CD14-positive monocyte (primary cell): ENCODE data around the gene GPR55. TPM values are rescaled to one million over a fixed set of nuclear protein-coding genes. Genes with fewer than 3 reads are reported as not detected.

Experiments
- DNase-seq, 3 donors: peaks; one replicate each; pipeline ENCODE4 v3.0.0-alpha.2; 2011 to 2022
- H2AFZ ChIP-seq: 2 replicates; pipeline ENCODE4 v1.6.0; 2012; ENCODE audit warnings: mild to moderate bottlenecking, low read depth, low read length, inconsistent platforms; ENCODE audit not compliant: insufficient read depth, poor library complexity, severe bottlenecking
- H3K27ac ChIP-seq, 2 donors: 1 replicate in 1 of 2; 2 replicates in 1 of 2; pipeline ENCODE4 v1.5.1; 2012 to 2013; ENCODE audit warnings: low read length in 2 of 2, control low read depth in 1 of 2, inconsistent platforms in 1 of 2, low read depth in 1 of 2, mild to moderate bottlenecking in 1 of 2
- H3K27me3 ChIP-seq, 2 donors: one replicate each; pipeline versions ENCODE4 v1.6.0 to v1.6.1; 2011 to 2013; ENCODE audit warnings: low read length in 2 of 2; ENCODE audit not compliant: control insufficient read depth in 2 of 2, insufficient read depth in 2 of 2
- H3K36me3 ChIP-seq, 2 donors: replicated peaks in 1 of 2; 1 replicate in 1 of 2; 2 replicates in 1 of 2; pipeline versions ENCODE4 v1.5.1 to v1.6.1; 2012 to 2013; ENCODE audit warnings: low read length in 2 of 2, control low read depth in 1 of 2, inconsistent platforms in 1 of 2, mild to moderate bottlenecking in 1 of 2; ENCODE audit not compliant: insufficient read depth in 2 of 2, control insufficient read depth in 1 of 2
- H3K4me1 ChIP-seq, 2 donors: 1 replicate in 1 of 2; 2 replicates in 1 of 2; pipeline versions ENCODE4 v1.5.1 to v1.6.1; 2012 to 2013; ENCODE audit warnings: low read length in 2 of 2, control low read depth in 1 of 2, inconsistent platforms in 1 of 2, mild to moderate bottlenecking in 1 of 2, moderate library complexity in 1 of 2; ENCODE audit not compliant: insufficient read depth in 2 of 2, control insufficient read depth in 1 of 2
- H3K4me2 ChIP-seq: replicated peaks from 2 replicates; pipeline ENCODE3; 2012; ENCODE audit warnings: low read length, moderate library complexity, mild to moderate bottlenecking; ENCODE audit not compliant: poor library complexity, severe bottlenecking; ENCODE audit errors: extremely low read depth
- H3K4me3 ChIP-seq, 3 experiments: fragments of 200-600 bp in 1 of 3; sonication (generic) in 1 of 3; replicated peaks in 1 of 3; 1 replicate in 2 of 3; 2 replicates in 1 of 3; pipeline ENCODE4 v1.5.1; 2011 to 2013; ENCODE audit warnings: low read length in 3 of 3, mild to moderate bottlenecking in 3 of 3, control low read depth in 2 of 3, low read depth in 2 of 3, inconsistent platforms in 1 of 3, moderate library complexity in 1 of 3
- H3K79me2 ChIP-seq: 2 replicates; pipeline ENCODE4 v1.6.0; 2012; ENCODE audit warnings: mild to moderate bottlenecking, control low read depth, inconsistent platforms, low read length, moderate library complexity; ENCODE audit not compliant: insufficient read depth
- H3K9ac ChIP-seq: 2 replicates; pipeline ENCODE4 v1.6.0; 2017; ENCODE audit warnings: low read length, mild to moderate bottlenecking; ENCODE audit not compliant: insufficient read depth, poor library complexity, severe bottlenecking
- H3K9me3 ChIP-seq, 2 donors: replicated peaks in 1 of 2; 1 replicate in 1 of 2; 2 replicates in 1 of 2; pipeline versions ENCODE4 v1.5.1 to v1.6.1; 2012 to 2013; ENCODE audit warnings: low read length in 2 of 2, control low read depth in 1 of 2; ENCODE audit not compliant: control insufficient read depth in 1 of 2, insufficient read depth in 1 of 2
- H4K20me1 ChIP-seq: 2 replicates; pipeline ENCODE4 v1.6.0; 2012; ENCODE audit warnings: mild to moderate bottlenecking, low read length, control low read depth, moderate library complexity; ENCODE audit not compliant: insufficient read depth
- H3K27ac Mint-ChIP-seq, 7 donors: one replicate each; pipeline ENCODE4 v1.8.0; 2020; ENCODE audit warnings: mild to moderate bottlenecking in 7 of 7, mixed read lengths in 7 of 7, moderate library complexity in 6 of 7, inconsistent platforms in 2 of 7
- H3K27me3 Mint-ChIP-seq, 3 donors: one replicate each; pipeline ENCODE4 v1.8.0; 2021 to 2022; ENCODE audit warnings: low read depth in 3 of 3, mild to moderate bottlenecking in 3 of 3, mixed read lengths in 3 of 3, moderate library complexity in 3 of 3, inconsistent platforms in 1 of 3
- H3K36me3 Mint-ChIP-seq, 2 donors: one replicate each; pipeline ENCODE4 v1.8.0; 2020; ENCODE audit warnings: mixed read lengths in 2 of 2, inconsistent platforms in 1 of 2, mild to moderate bottlenecking in 1 of 2
- H3K4me1 Mint-ChIP-seq: one replicate; pipeline ENCODE4 v1.8.0; 2020; ENCODE audit warnings: mild to moderate bottlenecking, mixed read lengths
- H3K4me3 Mint-ChIP-seq, 2 donors: one replicate each; pipeline ENCODE4 v1.8.0; 2020; ENCODE audit warnings: mild to moderate bottlenecking in 2 of 2, mixed read lengths in 2 of 2, moderate library complexity in 1 of 2
- H3K9me3 Mint-ChIP-seq, 7 donors: one replicate each; pipeline ENCODE4 v1.8.0; 2020 to 2022; ENCODE audit warnings: mixed read lengths in 7 of 7, mild to moderate bottlenecking in 6 of 7, moderate library complexity in 6 of 7, inconsistent platforms in 2 of 7
- CTCF ChIP-seq: fragments of 200-600 bp; IDR thresholded peaks from one replicate; pipeline ENCODE4 v1.8.0; 2022; ENCODE audit warnings: antibody characterized with exemption, mild to moderate bottlenecking
- WGBS: methylation state at CpG from one replicate; pipeline ENCODE4 v1.1.5; 2013; ENCODE audit warnings: missing lambda C conversion rate; ENCODE audit not compliant: insufficient coverage; 5-methylcytosine and 5-hydroxymethylcytosine counted together
- intact Hi-C, 2 donors: fragments of 100-400 bp; cut with micrococcal nuclease; formaldehyde crosslinking; loops; one replicate each; pipeline versions ENCODE4 v1.15.0 to v1.15.1; 2023
- polyA plus RNA-seq, 3 donors: library from polyadenylated mRNA; depleted of rRNA in 1 of 3; unstranded in 2 of 3; stranded (reverse) in 1 of 3; fragments of 300-500 nt in 2 of 3; fragments of >200 nt in 1 of 3; fragmentation: Illumina TruSeq in 2 of 3; gene quantifications; 1 replicate in 2 of 3; 2 replicates in 1 of 3; pipeline ENCODE4 v1.2.3, GENCODE V29; 2012 to 2021

The GPR55 gene
- polyA plus RNA-seq, 3 donors: 0.11 to 0.12 TPM; not detected in 1

GRCh38 chr2:230916218-230916617 is 8.8 kb downstream of the GPR55 start:
- TF ChIP-seq CTCF: no peak
- no peaks in the 10 kb centered on the region for H4K20me1 ChIP-seq
- no peak overlapping the region for H2AFZ ChIP-seq
- no peak for DNase-seq
- Mint-ChIP-seq H3K27me3 (peaks cover 3 to 4% (median 3%) of the 10 kb centered on the region in 3 donors), H3K9me3 (peaks cover 0 to 2% (median 0%) of the 10 kb centered on the region in 7 donors), H3K27ac (no peak overlapping the region), H3K36me3 (no peaks in the 10 kb centered on the region), H3K4me3 (no peak overlapping the region), H3K4me1 (peaks cover 21% of the 10 kb centered on the region)
- H3K36me3 ChIP-seq: no peaks in the 10 kb centered on the region
- peaks cover 18 to 25% of the 10 kb centered on the region in 2 donors for H3K4me1 ChIP-seq
- no peaks in the 10 kb centered on the region for H3K9me3 ChIP-seq
- no CpG with 5 or more reads among the region's 7 CpGs for WGBS
- H3K4me2 ChIP-seq: no peak overlapping the region
- no peaks in the 10 kb centered on the region for H3K79me2 ChIP-seq
- H3K4me3 ChIP-seq: no peak overlapping the region
- no peak overlapping the region for H3K27ac ChIP-seq
- no peak overlapping the region for H3K9ac ChIP-seq
- intact Hi-C loops: no loop called here
- no peaks in the 10 kb centered on the region for H3K27me3 ChIP-seq

- H4K20me1 ChIP-seq: no peaks in the 10 kb centered on the region
- no peak for TF ChIP-seq CTCF
- Mint-ChIP-seq H3K4me1 (peaks cover 27% of the 10 kb centered on the region), H3K36me3 (no peaks in the 10 kb centered on the region), H3K4me3 (no peak overlapping the region), H3K27ac (no peak overlapping the region), H3K9me3 (peaks cover 0 to 2% (median 0%) of the 10 kb centered on the region in 7 donors), H3K27me3 (peaks cover 4 to 6% (median 4%) of the 10 kb centered on the region in 3 donors)
- H3K9me3 ChIP-seq: no peaks in the 10 kb centered on the region
- DNase-seq: no peak
- no peak overlapping the region for H3K4me2 ChIP-seq
- no peak overlapping the region for H3K27ac ChIP-seq
- no peaks in the 10 kb centered on the region for H3K27me3 ChIP-seq
- 92% methylated on average over 4 of the region's 6 CpGs for WGBS
- H2AFZ ChIP-seq: no peak overlapping the region
- peaks cover 18 to 25% of the 10 kb centered on the region in 2 donors for H3K4me1 ChIP-seq
- H3K4me3 ChIP-seq: no peak overlapping the region
- no peaks in the 10 kb centered on the region for H3K79me2 ChIP-seq
- no peaks in the 10 kb centered on the region for H3K36me3 ChIP-seq
- intact Hi-C loops: no loop called here
- no peak overlapping the region for H3K9ac ChIP-seq
Observed at GRCh38 chr2:230915319-230915718, 9.7 kb downstream of the GPR55 start.
